ENCODE measurements around the gene SPSB4. TPM values are rescaled to one million over a fixed set of nuclear protein-coding genes. Genes with fewer than 3 reads are reported as not detected.

SPSB4 gene
- total RNA-seq, 1 donor from 2014 or later: 2.2 TPM

DNA sequence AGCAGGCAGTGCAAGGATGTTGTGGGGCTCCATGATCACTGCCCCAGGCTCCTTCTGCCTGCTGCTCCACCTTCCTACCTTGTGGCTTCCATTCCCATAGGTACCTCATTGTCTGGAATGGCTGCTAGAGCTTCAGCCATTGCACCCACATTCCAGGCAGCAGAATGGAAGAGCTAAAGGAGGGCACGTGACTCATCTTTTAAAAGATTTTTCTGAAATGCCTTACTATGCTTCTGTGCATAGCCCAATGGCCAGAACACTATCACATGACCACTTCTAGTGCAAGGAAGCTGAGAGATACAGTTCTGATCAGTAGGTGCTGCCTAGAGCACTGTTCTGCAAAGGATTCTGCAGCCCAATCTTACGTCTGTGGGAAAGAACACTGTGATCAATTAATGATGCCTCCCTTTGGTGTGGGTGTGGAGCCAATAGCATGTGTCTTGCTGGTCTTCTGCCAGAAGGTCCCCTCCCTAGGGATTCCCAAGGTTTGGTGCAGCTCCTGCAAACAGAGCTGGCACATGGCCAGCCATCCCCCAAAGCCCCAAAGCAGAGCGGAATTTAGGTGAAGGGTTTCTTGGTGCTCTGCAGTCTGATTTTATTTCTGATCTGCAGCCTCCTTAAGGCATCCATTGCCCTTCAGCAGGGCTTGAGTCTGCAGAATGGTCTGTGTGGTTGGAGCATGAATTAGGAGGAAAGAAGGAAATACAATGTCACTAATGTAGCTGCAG, 34.4 kb downstream of the SPSB4 start:
- Mint-ChIP-seq H3K9me3 (ENCODE audit: unreplicated experiment) (peaks cover 7% of the 10 kb centered on the region), H3K4me1 (ENCODE audit: low read depth, unreplicated experiment) (peaks cover 19% of the 10 kb centered on the region), H3K27ac (ENCODE audit: unreplicated experiment) (no peak overlapping the region), H3K36me3 (ENCODE audit: low read depth, unreplicated experiment) (no peaks in the 10 kb centered on the region), H3K4me3 (ENCODE audit: unreplicated experiment) (no peak overlapping the region), H3K27me3 (ENCODE audit: low read depth, unreplicated experiment) (peaks cover 15% of the 10 kb centered on the region)
- Histone ChIP-seq H2AFZ (ENCODE audit: low read depth, low read length) (no peak overlapping the region), H3K36me3 (ENCODE audit: insufficient read depth, low read length) (no peaks in the 10 kb centered on the region), H3K4me3 (ENCODE audit: insufficient read depth, low read depth, low read length) (no peak overlapping the region), H3K79me2 (ENCODE audit: insufficient read depth, low read length) (no peaks in the 10 kb centered on the region), H3K4me2 (ENCODE audit: low read length) (no peak overlapping the region), H3K27ac (ENCODE audit: low read depth, low read length) (no peak overlapping the region), H3K9me3 (ENCODE audit: insufficient read depth, low read depth, low read length) (no peaks in the 10 kb centered on the region), H3K9ac (ENCODE audit: low read length) (no peak overlapping the region), H4K20me1 (ENCODE audit: insufficient read depth, low read length) (no peaks in the 10 kb centered on the region), H3K4me1 (ENCODE audit: insufficient read depth, low read length) (no peaks in the 10 kb centered on the region), H3K27me3 (ENCODE audit: insufficient read depth, low read length) (no peaks in the 10 kb centered on the region)
- DNase-seq (ENCODE audit: low read depth) (no peak), FAIRE-seq (no peak)
- TF ChIP-seq, protein P1, sequence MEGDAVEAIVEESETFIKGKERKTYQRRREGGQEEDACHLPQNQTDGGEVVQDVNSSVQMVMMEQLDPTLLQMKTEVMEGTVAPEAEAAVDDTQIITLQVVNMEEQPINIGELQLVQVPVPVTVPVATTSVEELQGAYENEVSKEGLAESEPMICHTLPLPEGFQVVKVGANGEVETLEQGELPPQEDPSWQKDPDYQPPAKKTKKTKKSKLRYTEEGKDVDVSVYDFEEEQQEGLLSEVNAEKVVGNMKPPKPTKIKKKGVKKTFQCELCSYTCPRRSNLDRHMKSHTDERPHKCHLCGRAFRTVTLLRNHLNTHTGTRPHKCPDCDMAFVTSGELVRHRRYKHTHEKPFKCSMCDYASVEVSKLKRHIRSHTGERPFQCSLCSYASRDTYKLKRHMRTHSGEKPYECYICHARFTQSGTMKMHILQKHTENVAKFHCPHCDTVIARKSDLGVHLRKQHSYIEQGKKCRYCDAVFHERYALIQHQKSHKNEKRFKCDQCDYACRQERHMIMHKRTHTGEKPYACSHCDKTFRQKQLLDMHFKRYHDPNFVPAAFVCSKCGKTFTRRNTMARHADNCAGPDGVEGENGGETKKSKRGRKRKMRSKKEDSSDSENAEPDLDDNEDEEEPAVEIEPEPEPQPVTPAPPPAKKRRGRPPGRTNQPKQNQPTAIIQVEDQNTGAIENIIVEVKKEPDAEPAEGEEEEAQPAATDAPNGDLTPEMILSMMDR (IDR thresholded peaks at IDR 0.05; ENCODE audit: insufficient read depth, low read depth, low read length): no peak
- no peak for TF ChIP-seq EZH2 (IDR thresholded peaks at IDR 0.05; ENCODE audit: insufficient read depth, low read length)

DNA sequence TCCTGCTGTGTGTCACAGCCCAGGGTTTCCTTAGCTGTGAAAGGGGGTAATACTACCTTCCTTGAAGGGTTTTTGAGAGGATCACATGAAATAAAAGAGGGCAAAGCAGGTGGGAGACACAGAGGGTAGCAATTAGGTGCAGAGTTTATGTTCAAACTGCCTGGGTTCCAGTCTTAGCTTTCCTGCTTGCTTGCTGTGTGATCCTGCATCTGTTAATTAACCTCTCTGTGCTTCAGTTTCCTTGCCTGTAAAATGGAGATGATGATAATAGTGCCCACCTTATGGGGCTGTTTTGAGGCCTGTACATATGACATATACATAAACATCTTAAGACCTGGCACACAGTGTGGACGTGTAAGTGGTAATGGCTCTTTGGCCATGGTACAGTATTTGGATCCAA, 35.0 kb downstream of the SPSB4 start:
- FAIRE-seq (no peak), DNase-seq (ENCODE audit: low read depth) (no peak)
- no peaks in the 10 kb centered on the region for H3K79me2 ChIP-seq (ENCODE audit: insufficient read depth, low read length)
- Mint-ChIP-seq H3K4me1 (ENCODE audit: low read depth, unreplicated experiment) (peaks cover 15% of the 10 kb centered on the region), H3K9me3 (ENCODE audit: unreplicated experiment) (peaks cover 7% of the 10 kb centered on the region), H3K27ac (ENCODE audit: unreplicated experiment) (no peak overlapping the region), H3K4me3 (ENCODE audit: unreplicated experiment) (no peak overlapping the region), H3K36me3 (ENCODE audit: low read depth, unreplicated experiment) (no peaks in the 10 kb centered on the region), H3K27me3 (ENCODE audit: low read depth, unreplicated experiment) (peaks cover 19% of the 10 kb centered on the region)
- H3K4me1 ChIP-seq (ENCODE audit: insufficient read depth, low read length): no peaks in the 10 kb centered on the region
- H3K9ac ChIP-seq (ENCODE audit: low read length): no peak overlapping the region
- TF ChIP-seq EZH2 (IDR thresholded peaks at IDR 0.05; ENCODE audit: insufficient read depth, low read length): no peak
- TF ChIP-seq, protein P1 (IDR thresholded peaks at IDR 0.05; ENCODE audit: insufficient read depth, low read depth, low read length): no peak
- H3K27me3 ChIP-seq (ENCODE audit: insufficient read depth, low read length): no peaks in the 10 kb centered on the region
- no peaks in the 10 kb centered on the region for H4K20me1 ChIP-seq (ENCODE audit: insufficient read depth, low read length)
- H3K4me2 ChIP-seq (ENCODE audit: low read length): no peak overlapping the region
- H3K9me3 ChIP-seq (ENCODE audit: insufficient read depth, low read depth, low read length): no peaks in the 10 kb centered on the region
- H2AFZ ChIP-seq (ENCODE audit: low read depth, low read length): no peak overlapping the region
- no peak overlapping the region for H3K27ac ChIP-seq (ENCODE audit: low read depth, low read length)
- H3K4me3 ChIP-seq (ENCODE audit: insufficient read depth, low read depth, low read length): no peak overlapping the region
- no peaks in the 10 kb centered on the region for H3K36me3 ChIP-seq (ENCODE audit: insufficient read depth, low read length)

DNA sequence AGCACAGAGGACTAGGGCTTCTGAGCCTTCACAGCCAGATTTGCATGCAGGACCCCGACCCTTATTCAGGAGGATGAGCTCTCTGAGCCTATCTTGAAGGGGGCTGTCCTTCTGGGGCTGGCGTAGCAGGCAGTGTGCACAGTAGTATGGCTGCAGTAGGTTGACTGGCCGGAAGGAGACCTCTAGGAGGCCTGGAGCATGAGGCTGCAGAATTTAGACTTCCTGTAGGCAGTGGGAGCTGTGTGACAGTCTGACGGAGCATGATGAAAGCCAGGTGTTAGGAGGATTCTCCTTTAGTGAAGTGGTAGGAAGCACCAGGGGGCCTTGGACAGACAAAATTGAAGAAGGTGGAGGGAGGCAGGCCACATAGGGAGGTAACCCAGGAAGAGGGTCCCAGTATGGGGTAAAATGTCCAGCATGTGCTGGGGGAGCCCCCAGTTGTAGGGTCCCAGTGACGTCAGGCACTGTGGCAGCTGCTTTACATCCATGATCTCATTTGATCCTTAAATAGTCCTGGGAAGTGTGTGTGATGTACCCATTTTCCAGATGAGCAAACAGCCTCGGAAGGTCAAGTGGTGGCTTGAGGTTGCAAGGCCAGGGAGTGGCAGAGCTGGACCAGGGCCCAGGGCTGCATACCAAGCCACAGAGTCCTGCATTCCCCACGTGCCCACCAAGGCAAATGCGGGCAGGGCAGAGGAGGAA, 36.1 kb downstream of the SPSB4 start:
- Histone ChIP-seq H3K79me2 (ENCODE audit: insufficient read depth, low read length) (no peaks in the 10 kb centered on the region), H3K9ac (ENCODE audit: low read length) (no peak overlapping the region), H3K27ac (ENCODE audit: low read depth, low read length) (no peak overlapping the region), H3K36me3 (ENCODE audit: insufficient read depth, low read length) (no peaks in the 10 kb centered on the region), H3K27me3 (ENCODE audit: insufficient read depth, low read length) (no peaks in the 10 kb centered on the region), H3K9me3 (ENCODE audit: insufficient read depth, low read depth, low read length) (no peaks in the 10 kb centered on the region), H3K4me3 (ENCODE audit: insufficient read depth, low read depth, low read length) (no peak overlapping the region), H2AFZ (ENCODE audit: low read depth, low read length) (no peak overlapping the region), H4K20me1 (ENCODE audit: insufficient read depth, low read length) (no peaks in the 10 kb centered on the region), H3K4me1 (ENCODE audit: insufficient read depth, low read length) (no peaks in the 10 kb centered on the region), H3K4me2 (ENCODE audit: low read length) (no peak overlapping the region)
- Mint-ChIP-seq H3K9me3 (ENCODE audit: unreplicated experiment) (peaks cover 7% of the 10 kb centered on the region), H3K4me3 (ENCODE audit: unreplicated experiment) (no peak overlapping the region), H3K27ac (ENCODE audit: unreplicated experiment) (no peak overlapping the region), H3K27me3 (ENCODE audit: low read depth, unreplicated experiment) (peaks cover 19% of the 10 kb centered on the region), H3K4me1 (ENCODE audit: low read depth, unreplicated experiment) (peaks cover 5% of the 10 kb centered on the region), H3K36me3 (ENCODE audit: low read depth, unreplicated experiment) (no peaks in the 10 kb centered on the region)
- FAIRE-seq (no peak), DNase-seq (ENCODE audit: low read depth) (no peak)
- TF ChIP-seq, protein P1 (IDR thresholded peaks at IDR 0.05; ENCODE audit: insufficient read depth, low read depth, low read length): no peak
- TF ChIP-seq EZH2 (IDR thresholded peaks at IDR 0.05; ENCODE audit: insufficient read depth, low read length): no peak
